Stimulated activated CD8-positive, alpha-beta memory T cell treated with anti-CD3 and anti-CD28 coated beads, Interleukin-7, amount 100 ng/mL, for 48 hours (primary cell): Measurements from ENCODE around the gene GGA1.
A peak's percentile ranks its signal among the peaks of the same experiment; 100 is the strongest.
"Not testable (repeated sequence)": the region's sequence is repeated elsewhere in the genome, so short reads cannot be mapped to it uniquely, and the experiment has no call there.

Experiments
- DNase-seq, 2 donors: peaks; one replicate each; pipeline ENCODE4 v3.0.0-alpha.2; 2020; ENCODE audit warnings: low read depth in 1 of 2; ENCODE audit errors: extremely low read depth in 1 of 2

GGA1 gene

DNA sequence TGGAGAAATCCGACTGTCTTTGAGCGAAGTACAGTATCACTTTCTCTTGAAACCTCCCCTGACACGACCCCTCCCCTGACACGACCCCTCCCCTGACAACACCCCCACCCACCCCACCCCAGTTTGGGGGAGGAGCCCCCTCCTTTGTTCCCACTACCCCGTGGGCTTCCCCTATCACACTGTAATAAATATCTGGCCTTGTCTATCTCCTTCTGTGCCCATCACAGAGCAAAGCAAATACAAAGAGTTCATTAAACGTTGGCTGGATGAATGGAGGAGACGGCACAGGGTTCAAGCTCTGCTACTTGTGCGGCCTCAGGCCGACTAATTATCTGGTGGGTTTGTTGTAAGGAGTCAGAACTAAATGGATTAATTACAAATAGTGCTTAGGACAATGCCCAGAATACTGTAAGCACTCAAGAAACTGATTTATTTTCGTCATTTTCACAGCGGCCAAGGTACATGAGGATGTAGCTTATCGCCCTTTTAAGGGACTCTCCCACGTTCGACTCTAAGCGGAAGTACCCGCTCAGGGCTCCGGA, 628 bp upstream of the GGA1 start:
- no peak for DNase-seq

DNA sequence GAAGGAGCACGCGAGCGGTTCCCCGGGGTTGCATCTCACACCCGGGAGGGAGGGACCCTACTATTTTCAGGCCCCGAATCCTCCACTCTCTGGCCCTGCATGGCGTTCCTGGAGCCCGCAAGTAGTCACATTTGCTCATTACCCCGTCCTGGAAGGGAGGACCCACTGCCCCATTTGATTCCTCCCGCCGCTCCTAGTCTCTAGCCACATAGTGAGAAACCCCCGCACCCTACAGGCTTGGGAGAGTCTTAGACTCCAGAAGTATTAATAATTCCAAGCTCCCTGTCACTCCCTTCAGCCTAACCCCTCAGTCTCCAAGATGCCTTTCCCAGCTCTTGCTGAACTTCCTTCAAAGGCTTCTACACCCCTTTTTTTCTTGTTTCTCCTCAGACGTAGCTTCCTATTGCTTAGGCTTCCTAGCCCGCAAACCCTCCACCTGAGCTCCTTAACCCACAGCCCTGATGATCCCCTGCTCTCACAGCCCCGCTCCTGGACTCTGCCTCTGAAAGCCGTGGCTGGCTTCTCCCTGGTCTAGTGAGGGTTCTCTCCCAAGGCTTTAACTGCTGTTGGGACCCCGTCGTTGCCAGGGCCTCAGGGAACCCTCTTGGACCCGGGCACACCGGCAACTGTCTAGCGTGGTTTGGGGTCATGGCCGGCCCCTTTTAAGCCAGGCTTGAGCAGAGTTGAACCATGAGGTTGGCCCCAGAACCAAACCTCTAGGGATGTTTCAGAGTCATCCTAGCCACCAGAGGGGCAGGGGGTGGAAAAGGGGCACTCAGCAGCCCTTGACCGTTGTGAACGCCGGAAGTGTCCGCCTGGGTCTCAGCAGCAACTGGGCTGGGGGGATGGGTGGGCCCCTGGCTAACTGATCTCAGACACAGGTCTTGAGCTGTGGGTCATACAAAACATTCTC, 862 bp downstream of the GGA1 start:
- no peak for DNase-seq

DNA sequence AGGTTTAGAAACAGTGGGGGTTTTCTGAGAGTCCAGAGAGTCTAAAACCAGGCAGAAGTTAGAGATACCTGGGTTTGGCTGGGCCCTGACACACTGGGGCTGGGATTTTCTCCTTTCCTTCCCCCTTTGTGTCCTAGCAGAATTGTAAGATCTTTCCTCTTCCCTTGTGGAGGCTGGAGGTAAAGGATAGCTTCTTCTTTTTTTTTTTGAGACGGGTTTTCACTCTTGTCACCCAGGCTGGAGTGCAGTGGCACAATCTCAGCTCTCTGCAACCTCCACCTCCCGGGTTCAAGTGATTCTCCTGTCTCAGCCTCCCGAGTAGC, 1.5 kb downstream of the GGA1 start:
- not testable (repeated sequence) for DNase-seq

DNA sequence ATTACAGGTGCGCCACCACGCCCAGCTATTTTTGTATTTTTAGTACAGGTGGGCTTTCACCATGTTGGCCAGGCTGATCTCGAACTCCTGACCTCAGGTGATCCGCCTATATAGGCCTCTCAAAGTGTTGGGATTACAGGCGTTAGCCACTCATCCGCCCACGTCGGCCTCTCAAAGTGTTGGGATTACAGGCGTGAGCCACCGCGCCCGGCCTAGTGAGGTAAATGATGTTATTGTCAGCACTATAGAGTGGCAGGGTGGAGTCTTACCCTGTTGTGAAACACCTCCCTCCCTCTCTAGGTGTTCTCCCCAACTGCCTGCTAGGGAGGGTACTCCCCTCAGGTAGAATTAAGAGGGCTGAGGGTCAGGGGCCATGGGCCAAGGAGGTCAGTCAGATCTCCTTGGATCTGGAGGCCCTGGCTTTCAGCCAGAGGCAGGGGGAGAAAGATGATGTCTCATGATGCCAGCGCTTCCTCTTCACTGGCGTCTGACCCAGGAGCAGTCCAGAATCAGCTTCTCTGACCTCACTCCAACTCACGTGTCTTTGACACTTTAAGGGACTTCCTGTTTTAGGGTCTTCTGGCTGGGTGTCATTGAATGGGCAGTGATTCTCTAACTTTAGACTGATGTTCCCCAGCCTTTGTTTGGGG, 2.0 kb downstream of the GGA1 start:
- DNase-seq, result no peak

DNA sequence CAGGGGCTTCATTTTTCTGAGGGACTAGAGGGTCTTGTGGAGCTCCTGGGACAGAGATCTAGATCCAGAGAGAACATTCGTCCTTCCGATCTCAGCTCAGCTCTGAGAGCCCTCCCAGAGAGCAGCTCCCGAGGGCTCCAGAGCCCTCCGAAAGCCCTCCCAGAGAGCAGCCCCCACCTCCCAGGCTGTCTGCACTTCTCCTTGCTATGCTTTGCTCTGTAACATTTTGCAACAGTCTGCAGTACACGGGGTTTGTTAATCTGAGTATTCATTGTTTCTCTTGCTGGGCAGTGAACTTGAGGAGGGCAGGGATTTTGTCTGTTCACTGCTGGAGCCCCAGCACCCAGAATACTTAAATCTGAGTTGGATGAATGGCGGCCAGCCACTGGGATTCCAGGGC, 2.6 kb downstream of the GGA1 start:
- no peak for DNase-seq

DNA sequence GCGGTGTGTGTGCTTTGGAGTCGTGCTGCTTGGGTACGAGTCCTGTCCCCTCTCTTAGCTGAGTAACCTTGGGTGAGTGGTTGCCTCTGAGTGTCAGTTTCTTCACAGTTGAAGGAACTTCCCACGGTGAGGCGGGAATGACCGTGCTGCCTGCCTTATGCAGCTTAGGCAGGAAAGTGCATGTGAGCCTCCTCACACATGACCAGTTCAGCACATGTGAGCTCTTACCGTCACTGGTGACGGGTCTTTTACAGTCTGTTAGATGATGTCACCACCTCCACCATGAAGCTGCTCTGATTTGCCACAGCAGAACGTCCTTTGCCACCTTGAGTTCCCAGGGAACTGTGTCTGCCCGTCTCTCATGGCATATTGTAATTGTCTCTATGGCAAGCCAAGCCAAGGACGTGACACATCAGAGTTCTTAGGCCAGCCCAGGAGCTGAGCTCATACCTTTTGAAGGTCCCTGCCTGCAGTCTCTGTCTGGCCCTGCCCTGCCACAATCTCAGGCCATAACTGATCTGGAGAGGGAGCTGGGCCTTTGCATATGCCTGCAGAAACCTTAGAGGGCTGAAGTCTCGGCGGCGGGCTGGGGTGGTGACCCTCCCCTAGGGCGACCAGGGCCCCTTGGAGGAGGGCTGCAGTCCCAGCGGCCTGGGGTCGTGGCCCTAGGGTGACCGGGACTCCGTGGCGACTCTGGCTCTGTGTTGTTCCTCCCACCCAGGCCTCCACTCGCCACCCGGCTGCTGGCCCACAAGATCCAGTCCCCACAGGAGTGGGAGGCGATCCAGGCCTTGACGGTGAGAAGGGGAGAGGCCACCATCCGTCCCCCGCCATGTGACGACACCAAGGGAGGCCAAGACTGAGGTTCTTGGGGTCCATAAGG, 7.8 kb downstream of the GGA1 start:
- DNase-seq, result no peak

DNA sequence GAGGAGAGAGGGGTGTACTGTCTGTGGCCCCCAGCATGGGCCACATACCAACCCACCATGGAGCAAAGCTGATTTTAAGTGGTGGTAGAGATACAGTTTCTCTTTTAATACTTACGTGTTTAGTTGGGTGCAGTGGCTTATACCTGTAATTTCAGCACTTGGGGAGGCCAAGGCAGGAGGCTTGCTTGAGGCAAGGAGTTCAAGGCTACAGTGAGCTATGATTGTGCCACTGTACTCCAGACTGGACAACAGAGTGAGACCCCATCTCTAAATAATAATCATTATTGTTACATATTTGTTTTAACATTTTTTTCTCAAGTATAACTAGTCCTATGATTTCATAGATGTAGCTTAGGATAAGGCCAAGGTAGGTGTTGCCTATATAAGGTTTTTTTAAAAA, 8.8 kb downstream of the GGA1 start:
- DNase-seq, result no peak

DNA sequence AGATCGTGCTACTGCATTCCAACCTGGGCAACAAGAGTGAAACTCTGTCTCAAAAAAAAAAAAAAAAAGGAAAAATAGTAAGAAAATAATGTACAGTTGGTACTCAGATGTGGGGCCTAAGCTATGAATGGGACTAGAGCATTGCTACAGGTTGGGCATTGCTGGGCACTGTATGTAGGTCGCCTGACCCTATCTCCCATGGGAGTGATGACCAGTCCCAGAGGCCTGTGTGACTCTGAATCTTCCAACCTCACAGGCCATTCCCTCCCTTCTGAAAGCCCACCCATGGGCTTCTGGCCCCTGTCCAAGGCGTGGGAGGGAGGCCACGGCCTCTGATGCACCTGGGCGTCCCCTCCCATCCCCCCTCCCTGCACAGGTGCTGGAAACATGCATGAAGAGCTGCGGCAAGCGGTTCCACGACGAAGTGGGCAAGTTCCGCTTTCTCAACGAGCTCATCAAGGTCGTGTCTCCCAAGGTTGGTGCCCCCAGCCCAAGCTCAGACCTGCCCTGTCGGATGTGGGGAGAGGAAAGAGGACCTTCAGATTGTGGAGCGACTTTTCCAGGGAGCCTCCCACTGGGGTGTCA, 9.5 kb downstream of the GGA1 start:
- DNase-seq, result no peak

DNA sequence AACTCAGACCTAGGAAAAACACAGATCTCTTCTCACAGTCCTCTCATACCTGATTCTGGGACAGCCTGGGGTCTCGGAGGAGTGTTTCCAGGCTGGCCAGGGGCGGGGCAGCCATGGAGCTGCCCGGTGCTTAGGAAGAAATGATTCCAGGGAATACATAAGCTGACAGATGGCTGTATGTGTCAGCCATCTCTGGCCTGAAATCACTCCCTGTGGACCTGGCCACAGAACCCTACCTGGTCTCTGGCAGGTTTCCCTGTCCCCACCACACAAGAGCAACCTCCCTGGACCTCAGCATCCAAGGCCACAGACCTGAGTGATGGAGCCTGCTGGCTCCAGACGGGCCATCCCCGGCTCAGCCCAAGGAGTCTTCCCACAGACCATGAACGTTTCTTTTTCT, 10.0 kb downstream of the GGA1 start:
- no peak for DNase-seq

DNA sequence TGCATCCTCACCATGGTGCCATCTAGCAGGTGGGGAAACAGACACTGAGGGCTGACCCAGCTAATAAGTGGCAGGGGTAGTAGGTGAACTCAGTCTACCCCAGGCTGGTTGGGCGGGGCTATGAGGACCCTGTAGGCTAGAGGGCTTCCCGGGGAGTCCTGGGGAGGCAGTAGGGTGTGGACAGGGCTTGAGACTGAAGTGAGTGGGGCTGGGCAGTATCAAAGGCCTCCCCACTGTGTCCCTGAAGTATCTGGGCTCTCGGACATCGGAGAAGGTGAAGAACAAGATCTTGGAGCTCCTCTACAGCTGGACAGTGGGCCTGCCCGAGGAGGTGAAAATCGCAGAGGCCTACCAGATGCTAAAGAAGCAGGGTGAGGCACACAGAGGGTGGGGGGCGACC, 11.4 kb downstream of the GGA1 start:
- no peak for DNase-seq

DNA sequence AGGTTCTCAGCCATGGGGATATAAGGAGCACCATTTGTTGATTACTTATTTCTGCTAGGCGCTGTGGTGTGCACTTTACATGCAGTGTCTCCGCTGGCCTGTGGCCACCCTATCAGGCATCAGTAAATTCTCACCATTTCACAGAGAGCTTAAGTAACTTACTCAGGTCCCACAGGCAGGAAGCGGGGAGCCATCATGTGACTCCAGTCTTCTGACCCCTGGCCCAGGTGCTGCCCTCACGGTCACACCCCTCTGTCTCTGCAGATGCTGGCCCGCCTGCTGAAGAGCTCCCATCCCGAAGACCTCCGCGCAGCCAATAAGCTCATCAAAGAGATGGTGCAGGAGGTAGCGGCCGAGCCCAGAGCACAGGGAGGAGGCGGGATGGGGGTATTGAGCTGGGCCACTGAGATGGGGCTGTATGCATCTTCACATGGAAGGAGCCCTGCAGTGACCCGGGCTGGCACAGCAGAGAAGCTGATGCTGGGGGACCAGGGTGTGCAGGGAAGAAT, 12.8 kb downstream of the GGA1 start:
- DNase-seq, result no peak

DNA sequence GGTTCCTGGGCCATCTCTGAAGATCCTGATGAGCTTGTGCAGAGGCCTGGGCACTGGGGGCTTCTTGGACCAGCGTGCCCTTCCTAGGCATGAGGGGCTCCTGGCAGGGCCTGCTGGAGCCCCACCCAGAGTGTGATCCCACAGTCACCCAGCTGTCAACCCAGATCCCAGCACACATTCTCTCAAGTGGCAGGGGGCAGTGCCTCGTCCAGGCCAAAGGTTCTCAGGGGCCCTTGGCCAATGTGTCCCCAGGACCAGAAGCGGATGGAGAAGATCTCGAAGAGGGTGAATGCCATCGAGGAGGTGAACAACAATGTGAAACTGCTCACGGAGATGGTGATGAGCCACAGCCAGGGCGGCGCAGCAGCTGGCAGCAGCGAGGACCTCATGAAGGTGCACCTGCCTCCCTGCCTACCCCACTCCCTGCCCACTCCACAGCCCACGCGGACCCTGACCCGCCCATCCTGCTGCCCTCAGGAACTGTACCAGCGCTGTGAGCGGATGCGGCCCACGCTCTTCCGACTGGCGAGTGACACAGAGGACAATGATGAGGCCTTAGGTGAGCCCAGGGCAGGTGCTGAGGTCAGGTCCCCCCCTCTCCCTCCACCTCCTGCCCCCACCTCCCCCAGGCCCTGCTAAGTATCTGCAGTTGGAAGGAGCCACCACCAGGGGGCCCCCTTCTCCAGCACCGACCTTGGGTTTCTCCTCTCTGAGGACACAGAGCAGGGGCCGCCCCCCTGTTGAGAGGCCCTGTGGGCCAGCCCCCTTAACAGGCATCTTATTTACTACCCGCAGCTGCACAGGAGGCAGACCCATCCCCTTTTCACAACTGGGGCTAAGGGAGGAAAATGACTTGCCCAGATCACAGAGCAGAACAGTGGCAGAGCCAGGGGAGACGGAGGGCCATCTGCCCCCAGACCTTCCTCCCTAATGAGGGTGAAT, 14.7 kb downstream of the GGA1 start:
- DNase-seq, result peak in 1 of 2 donors; percentile 62

DNA sequence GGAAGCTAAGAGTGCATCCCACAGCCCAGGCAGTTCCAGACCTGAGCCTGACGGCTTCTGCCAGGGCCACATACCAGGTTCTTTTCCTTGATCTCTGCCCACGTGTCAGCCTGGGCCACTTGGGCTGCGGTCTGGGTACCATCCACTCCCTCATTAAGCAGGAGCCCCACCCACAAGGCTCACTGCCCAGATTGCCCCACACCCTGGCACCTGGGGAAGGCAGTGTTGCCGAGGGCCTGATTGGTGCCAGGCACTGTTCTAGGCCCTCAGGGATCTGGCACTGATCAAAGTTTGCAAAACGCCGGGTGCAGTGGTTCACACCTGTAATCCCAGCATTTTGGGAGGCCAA, 15.4 kb downstream of the GGA1 start:
- DNase-seq, result no peak

DNA sequence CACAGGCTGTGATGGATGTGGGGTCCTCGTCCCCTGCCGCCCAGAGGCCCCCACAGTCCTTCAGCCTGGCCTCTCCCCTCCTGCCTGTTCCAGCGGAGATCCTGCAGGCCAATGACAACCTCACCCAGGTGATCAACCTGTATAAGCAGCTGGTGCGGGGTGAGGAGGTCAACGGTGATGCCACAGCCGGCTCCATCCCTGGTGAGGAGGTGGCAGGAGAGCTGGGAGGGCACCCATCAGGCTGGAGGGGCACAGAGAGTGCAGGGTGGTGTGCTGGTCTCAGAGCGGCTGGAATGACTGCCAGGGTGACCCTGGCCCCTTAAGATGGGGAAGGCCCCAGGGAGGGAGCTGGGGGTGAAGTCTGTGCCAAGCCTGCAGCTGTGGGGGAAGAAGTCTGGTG, 16.2 kb downstream of the GGA1 start:
- DNase-seq, result no peak

DNA sequence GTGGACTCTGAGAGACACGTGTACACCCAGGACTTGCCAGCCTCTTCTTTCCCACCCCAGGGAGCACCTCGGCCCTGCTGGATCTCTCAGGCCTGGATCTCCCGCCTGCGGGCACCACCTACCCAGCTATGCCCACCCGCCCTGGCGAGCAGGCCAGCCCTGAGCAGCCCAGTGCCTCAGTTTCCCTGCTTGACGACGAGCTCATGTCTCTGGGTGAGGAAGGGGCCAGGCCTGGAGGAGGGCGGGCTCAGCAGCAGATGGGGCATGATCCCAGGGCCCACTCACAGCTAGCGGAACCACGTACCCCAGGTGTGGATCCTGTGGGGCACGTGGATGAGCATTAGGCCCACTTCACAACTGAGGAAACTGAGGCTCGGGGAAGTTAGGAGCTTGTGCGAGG, 17.1 kb downstream of the GGA1 start:
- no peak for DNase-seq

DNA sequence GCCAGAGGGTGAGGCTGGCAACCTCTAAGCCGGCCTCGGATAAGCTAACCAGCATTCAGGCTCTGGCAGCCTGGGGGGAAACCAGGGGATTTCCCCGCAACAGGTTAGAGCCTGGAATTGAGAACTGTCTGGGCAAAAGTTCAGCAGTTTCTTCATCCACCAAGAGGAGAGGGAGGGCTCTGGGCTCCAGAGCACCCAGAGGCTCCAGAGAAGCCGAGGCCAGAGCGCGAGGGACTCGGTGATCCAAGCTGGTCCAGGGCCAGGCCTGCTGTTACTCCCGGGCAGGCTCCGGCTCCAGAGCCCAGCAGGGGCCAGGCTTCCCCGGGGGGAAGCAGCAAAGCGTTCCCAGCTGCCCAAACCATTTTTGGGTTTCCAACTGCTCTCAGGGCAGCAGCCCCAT, 17.5 kb downstream of the GGA1 start:
- no peak for DNase-seq

DNA sequence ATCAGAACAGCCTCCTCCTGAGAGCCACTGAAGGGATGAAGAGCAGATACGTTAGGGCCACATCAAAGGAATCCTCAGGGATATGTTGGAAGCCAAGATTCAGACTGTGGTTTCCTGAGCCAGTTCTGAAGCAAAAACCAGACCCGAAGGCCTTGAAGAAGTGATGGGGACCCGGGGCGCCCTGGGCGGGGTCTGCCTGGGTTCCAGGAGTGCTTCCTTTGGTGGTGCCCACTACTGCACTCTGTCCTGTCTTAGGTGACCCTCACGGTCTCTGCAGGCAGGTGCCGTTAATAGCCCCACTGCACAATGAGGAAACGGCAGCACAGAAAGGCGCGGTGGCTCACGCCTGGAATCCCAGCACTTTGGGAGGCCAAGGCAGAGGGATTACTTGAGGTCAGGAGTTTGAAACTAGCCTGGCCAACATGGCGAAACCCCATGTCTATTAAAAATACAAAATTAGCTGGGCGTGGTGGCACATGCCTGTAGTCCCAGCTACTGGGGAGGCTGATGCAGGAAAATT, 18.0 kb downstream of the GGA1 start:
- no peak for DNase-seq

DNA sequence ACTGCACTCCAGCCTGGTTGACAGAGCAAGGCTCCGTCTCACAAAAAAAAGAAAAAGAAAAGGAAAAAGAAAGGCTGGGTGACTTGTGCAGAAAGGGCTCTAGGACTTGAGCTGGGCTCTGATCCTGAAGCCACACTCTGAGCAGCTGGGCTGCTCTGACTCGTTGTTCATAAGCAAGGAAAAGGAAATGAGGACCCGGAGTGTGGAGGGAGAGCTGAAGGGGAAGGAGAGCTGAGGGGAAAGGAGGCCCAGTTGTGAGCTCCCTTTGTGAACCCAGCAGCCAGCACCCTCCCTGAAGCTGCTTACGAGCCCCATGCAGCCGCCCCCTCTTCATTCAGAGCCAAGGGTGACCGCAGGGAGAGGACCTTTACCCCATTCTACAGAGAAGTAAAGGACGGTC, 18.5 kb downstream of the GGA1 start:
- DNase-seq, result no peak

DNA sequence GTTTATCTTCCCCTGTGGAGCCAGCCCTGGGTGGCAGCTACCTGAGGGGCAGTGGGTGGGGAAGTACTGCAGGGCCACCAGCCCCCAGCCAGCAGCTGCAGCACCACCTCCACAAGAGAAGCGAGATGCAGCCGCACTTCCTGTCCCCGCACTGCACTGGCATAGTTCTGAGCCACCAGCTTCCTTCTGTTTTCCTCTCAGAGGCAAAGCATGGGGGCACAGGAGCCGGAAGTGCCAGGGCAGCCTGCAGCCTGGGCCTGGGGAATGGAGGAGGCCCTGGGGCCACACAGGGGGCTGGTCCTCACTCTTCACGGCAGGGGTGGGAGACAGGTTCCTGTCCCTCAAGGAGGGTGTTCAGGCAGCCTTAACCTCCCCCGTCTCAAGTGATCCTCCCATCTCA, 18.9 kb downstream of the GGA1 start:
- no peak for DNase-seq

DNA sequence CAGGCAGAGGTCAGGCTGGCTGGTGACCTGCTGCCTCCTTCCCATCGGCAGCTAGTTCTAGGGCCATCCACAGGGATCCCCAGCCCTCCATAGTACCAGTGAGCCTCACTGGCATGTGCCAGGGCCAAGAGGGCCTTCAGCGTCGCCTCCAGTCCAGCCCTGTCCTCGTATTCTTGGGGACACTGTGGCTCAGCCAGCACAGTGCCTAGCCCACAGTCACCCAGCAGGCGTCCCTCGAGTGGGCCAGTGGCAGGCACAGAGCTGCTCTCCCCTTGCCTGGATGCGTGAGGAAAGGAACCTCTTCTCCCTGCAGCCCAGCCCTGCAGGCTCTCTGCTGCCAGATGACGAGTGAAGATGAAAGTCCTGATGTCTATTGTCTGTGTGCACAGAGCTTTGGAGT, 20.2 kb downstream of the GGA1 start:
- DNase-seq, result no peak
